WTC11 (cell line): ENCODE results near the gene LPAR4. TPM values are rescaled to one million over a fixed set of nuclear protein-coding genes. Genes with fewer than 3 reads are reported as not detected.

Experiments used
- ATAC-seq: fragments of 200-7000 bp; cut with Tn5 transposase; 2 replicates; pipeline ENCODE4 v1.10.0; 2021; ENCODE audit warnings: mild to moderate bottlenecking, moderate library complexity
- CTCF ChIA-PET: fragments of 300-600 bp; sonication (Branson Sonifier 250); formaldehyde crosslinking; loops from one replicate; lab custom pipeline; 2021; ENCODE audit warnings: antibody characterized with exemption; lab: Charles Lee
- POLR2A ChIA-PET: fragments of 350-600 bp; sonication (Branson Sonifier 250); formaldehyde crosslinking; loops from one replicate; lab custom pipeline; 2021; ENCODE audit warnings: antibody characterized with exemption; lab: Charles Lee
- DNase-seq: peaks from one replicate; pipeline ENCODE4 v3.0.0; 2021; ENCODE audit warnings: low spot score
- H3K27ac Mint-ChIP-seq: 2 replicates; pipeline ENCODE4 v1.8.0; 2021; ENCODE audit warnings: mixed read lengths
- H3K27me3 Mint-ChIP-seq: 2 replicates; pipeline ENCODE4 v1.8.0; 2021; ENCODE audit warnings: low read depth, mild to moderate bottlenecking, moderate library complexity, mixed read lengths
- H3K36me3 Mint-ChIP-seq: 2 replicates; pipeline ENCODE4 v1.8.0; 2021; ENCODE audit warnings: mixed read lengths
- H3K4me1 Mint-ChIP-seq: 2 replicates; pipeline ENCODE4 v1.8.0; 2022; ENCODE audit warnings: mixed read lengths
- H3K4me3 Mint-ChIP-seq: 2 replicates; pipeline ENCODE4 v1.8.0; 2021; ENCODE audit warnings: mild to moderate bottlenecking, moderate library complexity, mixed read lengths
- H3K9me3 Mint-ChIP-seq: 2 replicates; pipeline ENCODE4 v1.8.0; 2021; ENCODE audit warnings: mixed read lengths
- CBFB ChIP-seq: sonication (generic); formaldehyde crosslinking; IDR thresholded peaks from 2 replicates; pipeline ENCODE4 v1.8.1; 2022; ENCODE audit warnings: mild to moderate bottlenecking, low read depth, missing genetic modification reagents
- ELF4 ChIP-seq: sonication (generic); formaldehyde crosslinking; IDR thresholded peaks from 2 replicates; pipeline ENCODE4 v1.8.1; 2022; ENCODE audit warnings: low read depth, mild to moderate bottlenecking, moderate library complexity, missing genetic modification reagents
- EMX1 ChIP-seq: fragments of 250-450 bp; sonication (Bioruptor Pico); IDR thresholded peaks from 2 replicates; pipeline ENCODE4 v1.8.0; 2021; ENCODE audit warnings: mild to moderate bottlenecking
- ETV6 ChIP-seq: sonication (generic); formaldehyde crosslinking; IDR thresholded peaks from 2 replicates; pipeline ENCODE4 v1.8.1; 2022; ENCODE audit warnings: mild to moderate bottlenecking, missing genetic modification reagents
- FOXP1 ChIP-seq: sonication (generic); formaldehyde crosslinking; IDR thresholded peaks from 2 replicates; pipeline ENCODE4 v1.8.0; 2022; ENCODE audit warnings: missing genetic modification reagents, mild to moderate bottlenecking, moderate library complexity, borderline replicate concordance
- MXD4 ChIP-seq: fragments of 250-450 bp; sonication (Bioruptor Pico); IDR thresholded peaks from 2 replicates; pipeline ENCODE4 v1.8.0; 2021; ENCODE audit warnings: mild to moderate bottlenecking, moderate library complexity, borderline replicate concordance
- MYBL2 ChIP-seq: sonication (generic); formaldehyde crosslinking; IDR thresholded peaks from 2 replicates; pipeline ENCODE4 v1.8.1; 2023; ENCODE audit warnings: mild to moderate bottlenecking, moderate library complexity, missing genetic modification reagents
- NFE2L1 ChIP-seq: sonication (generic); formaldehyde crosslinking; IDR thresholded peaks from 2 replicates; pipeline ENCODE4 v1.8.1; 2023; ENCODE audit warnings: missing genetic modification reagents
- OVOL2 ChIP-seq: fragments of 250-450 bp; sonication (Bioruptor Pico); IDR thresholded peaks from 2 replicates; pipeline ENCODE4 v1.9.0; 2021; ENCODE audit warnings: mild to moderate bottlenecking, borderline replicate concordance
- TP53 ChIP-seq: sonication (generic); formaldehyde crosslinking; IDR thresholded peaks from 2 replicates; pipeline ENCODE4 v1.8.1; 2023; ENCODE audit warnings: mild to moderate bottlenecking, missing genetic modification reagents
- ZNF219 ChIP-seq: sonication (generic); formaldehyde crosslinking; IDR thresholded peaks from 2 replicates; pipeline ENCODE4 v1.8.0; 2023; ENCODE audit warnings: missing genetic modification reagents, mild to moderate bottlenecking, borderline replicate concordance
- ZNF232 ChIP-seq: sonication (generic); formaldehyde crosslinking; IDR thresholded peaks from 2 replicates; pipeline ENCODE4 v1.8.0; 2022; ENCODE audit warnings: mild to moderate bottlenecking, missing genetic modification reagents
- total RNA-seq: library from RNA; stranded (reverse); gene quantifications from 3 replicates; pipeline ENCODE4 v1.2.3, GENCODE V29; 2021
- TF ChIP-seq, protein P1 (sequence below): fragments of 250-450 bp; sonication (Bioruptor Pico); conservative IDR thresholded peaks from 2 replicates; pipeline ENCODE4 v1.9.0; 2021; ENCODE audit warnings: mild to moderate bottlenecking
- TF ChIP-seq, protein P2 (sequence below): sonication (generic); formaldehyde crosslinking; IDR thresholded peaks from 2 replicates; pipeline ENCODE4 v1.8.1; 2023; ENCODE audit warnings: mild to moderate bottlenecking, missing genetic modification reagents
- TF ChIP-seq, protein P3 (sequence below): sonication (generic); formaldehyde crosslinking; IDR thresholded peaks from 2 replicates; pipeline ENCODE4 v1.8.0; 2022; ENCODE audit warnings: mild to moderate bottlenecking, missing genetic modification reagents
- TF ChIP-seq, protein P4 (sequence below): fragments of 250-450 bp; sonication (Bioruptor Pico); IDR thresholded peaks from 2 replicates; pipeline ENCODE4 v1.9.0; 2021; ENCODE audit warnings: moderate library complexity, mild to moderate bottlenecking, inconsistent platforms, borderline replicate concordance
- TF ChIP-seq, protein P5 (sequence below): sonication (generic); formaldehyde crosslinking; IDR thresholded peaks from 2 replicates; pipeline ENCODE4 v1.8.1; 2023; ENCODE audit warnings: mild to moderate bottlenecking, missing genetic modification reagents
- TF ChIP-seq, protein P6 (sequence below): sonication (generic); formaldehyde crosslinking; IDR thresholded peaks from 2 replicates; pipeline ENCODE4 v1.8.0; 2022; ENCODE audit warnings: mild to moderate bottlenecking, missing genetic modification reagents

The LPAR4 gene
- total RNA-seq, 1 experiment from 2014 or later, result 7.8 TPM

DNA sequence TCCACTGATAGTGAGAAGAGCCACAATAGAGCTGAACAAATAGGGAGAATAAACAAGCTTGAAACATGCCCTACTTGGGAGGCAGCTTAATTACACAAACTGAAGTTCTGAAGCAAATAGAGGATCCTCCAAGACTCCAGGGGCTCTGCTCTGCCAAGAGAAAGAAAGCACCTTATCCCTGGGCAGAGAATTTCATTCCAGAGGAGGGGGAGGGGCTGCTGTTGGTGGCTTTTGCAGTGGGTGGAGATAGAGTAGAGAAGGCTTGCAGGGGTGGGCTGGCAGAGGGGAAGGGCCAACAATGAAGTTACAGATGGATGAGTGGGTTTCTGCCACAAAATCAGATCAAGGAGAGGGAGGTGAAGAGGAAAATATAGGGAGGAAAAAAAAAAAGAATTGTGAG lies 1.0 kb upstream of the LPAR4 start:
- Mint-ChIP-seq H3K4me3 (peak overlapping the region; percentile 70), H3K27ac (peak overlapping the region; percentile 81), H3K9me3 (no peaks in the 10 kb centered on the region), H3K4me1 (peaks cover 41% of the 10 kb centered on the region), H3K27me3 (no peaks in the 10 kb centered on the region), H3K36me3 (no peaks in the 10 kb centered on the region)
- TF ChIP-seq MYBL2 (CRISPR knock-in tag), result no peak
- no peak for TF ChIP-seq ZNF219 (CRISPR knock-in tag)
- TF ChIP-seq FOXP1 (CRISPR knock-in tag), result no peak
- peak; percentile 23 for DNase-seq
- peak; percentile 84 for ATAC-seq
- POLR2A ChIA-PET, result no interaction called here
- CTCF ChIA-PET, result no interaction called here

DNA sequence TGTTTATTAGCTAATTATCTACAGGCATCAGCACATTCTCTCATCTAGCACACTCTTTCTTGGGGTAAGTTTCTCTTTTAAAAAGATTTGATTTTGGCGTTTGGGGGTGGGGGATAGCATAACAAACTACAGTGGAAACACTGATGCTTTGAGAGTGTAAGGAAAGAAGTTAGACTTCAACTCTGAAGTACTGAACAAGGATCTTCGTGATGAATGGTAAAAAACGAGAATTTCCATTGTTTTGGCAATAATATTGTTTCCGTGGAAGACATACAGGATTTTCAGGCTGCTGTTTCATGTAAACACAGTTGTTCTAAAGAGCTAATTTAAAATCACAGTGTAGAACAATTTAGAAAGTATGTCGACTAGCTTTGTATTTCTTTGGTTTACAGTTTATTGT lies 451 bp downstream of the LPAR4 start:
- H3K27me3 Mint-ChIP-seq, result no peaks in the 10 kb centered on the region
- CTCF ChIA-PET, result interaction anchor here (0.8 to 1.1 kb wide), 2 partner anchors 40 kb away, joined by 3 read pairs; no protein-coding TSS in a partner anchor
- TF ChIP-seq NFE2L1 (CRISPR knock-in tag) (no peak), ELF4 (CRISPR knock-in tag) (no peak), TP53 (CRISPR knock-in tag) (no peak)
- TF ChIP-seq, protein P1, sequence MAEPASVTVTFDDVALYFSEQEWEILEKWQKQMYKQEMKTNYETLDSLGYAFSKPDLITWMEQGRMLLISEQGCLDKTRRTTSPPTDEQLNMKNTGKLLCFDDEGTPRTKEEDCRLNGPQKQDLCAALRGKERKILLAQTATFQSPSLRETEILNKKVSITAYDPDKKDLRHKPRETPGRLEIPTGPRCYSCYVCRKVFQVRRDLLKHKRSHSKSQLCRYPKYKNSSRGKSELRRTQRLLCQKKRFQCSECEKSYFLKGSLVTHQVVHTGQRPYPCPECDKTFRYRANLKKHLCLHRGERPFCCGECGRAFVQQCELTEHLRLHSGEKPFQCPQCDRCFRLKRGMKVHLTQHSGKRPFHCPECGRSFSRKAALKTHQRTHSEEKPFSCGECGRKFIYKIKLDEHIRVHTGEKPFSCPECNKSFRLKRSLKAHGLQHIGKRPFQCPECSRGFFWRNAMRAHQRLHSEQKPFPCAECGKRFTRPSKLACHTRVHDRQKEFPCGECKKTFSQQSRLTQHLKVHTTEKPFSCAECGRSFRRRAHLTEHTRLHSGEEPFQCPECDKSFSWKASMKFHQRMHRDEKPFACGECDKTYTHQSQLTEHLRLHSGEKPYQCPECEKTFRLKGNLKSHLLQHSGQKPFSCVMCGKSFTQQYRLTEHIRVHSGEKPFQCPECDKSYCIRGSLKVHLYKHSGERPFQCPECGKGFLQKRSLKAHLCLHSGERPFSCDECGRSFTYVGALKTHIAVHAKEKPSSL (CRISPR knock-in tag), result no peak
- TF ChIP-seq, all 79 proteins: peak for 0
- H3K4me1 Mint-ChIP-seq, result peaks cover 41% of the 10 kb centered on the region
- POLR2A ChIA-PET, result no interaction called here
- ATAC-seq (no peak), DNase-seq (no peak)
- peak overlapping the region; percentile 96 for H3K27ac Mint-ChIP-seq
- H3K4me3 Mint-ChIP-seq, result peak overlapping the region; percentile 70
- no peaks in the 10 kb centered on the region for H3K9me3 Mint-ChIP-seq
- H3K36me3 Mint-ChIP-seq, result no peaks in the 10 kb centered on the region

DNA sequence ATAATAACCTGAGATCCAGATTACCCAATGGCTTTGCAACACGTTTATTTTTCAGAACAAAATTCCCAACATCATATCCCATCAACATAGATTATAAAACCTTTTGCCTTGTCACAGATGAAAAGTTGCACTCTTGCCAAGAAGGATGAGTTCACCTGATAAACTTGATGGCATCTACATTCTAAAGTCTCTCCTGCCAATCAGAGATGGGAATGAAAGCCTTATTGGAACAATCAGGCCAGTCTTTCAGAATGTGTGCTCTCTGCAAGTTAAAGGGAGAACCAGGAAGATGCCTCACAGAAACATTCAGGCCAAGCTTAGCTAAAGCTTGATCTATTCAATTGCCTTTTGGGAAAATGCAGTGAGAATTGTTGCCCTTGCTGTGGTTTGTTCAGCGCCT lies 1.3 kb downstream of the LPAR4 start:
- H3K27me3 Mint-ChIP-seq, result no peaks in the 10 kb centered on the region
- no peaks in the 10 kb centered on the region for H3K36me3 Mint-ChIP-seq
- peaks cover 41% of the 10 kb centered on the region for H3K4me1 Mint-ChIP-seq
- peak overlapping the region; percentile 41; the same call in 1 of the 2 replicates for H3K27ac Mint-ChIP-seq
- ChIA-PET POLR2A (no interaction called here), CTCF (interaction anchor here (1.1 kb wide), 1 partner anchor 40 kb away, joined by 3 read pairs; no protein-coding TSS in a partner anchor)
- TF ChIP-seq MXD4 (CRISPR knock-in tag), result no peak
- no peak for TF ChIP-seq ZNF219 (CRISPR knock-in tag)
- TF ChIP-seq NFE2L1 (CRISPR knock-in tag), result no peak
- TF ChIP-seq, protein P2, sequence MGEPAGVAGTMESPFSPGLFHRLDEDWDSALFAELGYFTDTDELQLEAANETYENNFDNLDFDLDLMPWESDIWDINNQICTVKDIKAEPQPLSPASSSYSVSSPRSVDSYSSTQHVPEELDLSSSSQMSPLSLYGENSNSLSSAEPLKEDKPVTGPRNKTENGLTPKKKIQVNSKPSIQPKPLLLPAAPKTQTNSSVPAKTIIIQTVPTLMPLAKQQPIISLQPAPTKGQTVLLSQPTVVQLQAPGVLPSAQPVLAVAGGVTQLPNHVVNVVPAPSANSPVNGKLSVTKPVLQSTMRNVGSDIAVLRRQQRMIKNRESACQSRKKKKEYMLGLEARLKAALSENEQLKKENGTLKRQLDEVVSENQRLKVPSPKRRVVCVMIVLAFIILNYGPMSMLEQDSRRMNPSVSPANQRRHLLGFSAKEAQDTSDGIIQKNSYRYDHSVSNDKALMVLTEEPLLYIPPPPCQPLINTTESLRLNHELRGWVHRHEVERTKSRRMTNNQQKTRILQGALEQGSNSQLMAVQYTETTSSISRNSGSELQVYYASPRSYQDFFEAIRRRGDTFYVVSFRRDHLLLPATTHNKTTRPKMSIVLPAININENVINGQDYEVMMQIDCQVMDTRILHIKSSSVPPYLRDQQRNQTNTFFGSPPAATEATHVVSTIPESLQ (CRISPR knock-in tag), result no peak
- TF ChIP-seq EMX1 (CRISPR knock-in tag), result no peak
- no peak for TF ChIP-seq CBFB (CRISPR knock-in tag)
- TF ChIP-seq ETV6 (CRISPR knock-in tag), result no peak
- no peak for TF ChIP-seq ZNF232 (CRISPR knock-in tag)
- TF ChIP-seq, protein P3, sequence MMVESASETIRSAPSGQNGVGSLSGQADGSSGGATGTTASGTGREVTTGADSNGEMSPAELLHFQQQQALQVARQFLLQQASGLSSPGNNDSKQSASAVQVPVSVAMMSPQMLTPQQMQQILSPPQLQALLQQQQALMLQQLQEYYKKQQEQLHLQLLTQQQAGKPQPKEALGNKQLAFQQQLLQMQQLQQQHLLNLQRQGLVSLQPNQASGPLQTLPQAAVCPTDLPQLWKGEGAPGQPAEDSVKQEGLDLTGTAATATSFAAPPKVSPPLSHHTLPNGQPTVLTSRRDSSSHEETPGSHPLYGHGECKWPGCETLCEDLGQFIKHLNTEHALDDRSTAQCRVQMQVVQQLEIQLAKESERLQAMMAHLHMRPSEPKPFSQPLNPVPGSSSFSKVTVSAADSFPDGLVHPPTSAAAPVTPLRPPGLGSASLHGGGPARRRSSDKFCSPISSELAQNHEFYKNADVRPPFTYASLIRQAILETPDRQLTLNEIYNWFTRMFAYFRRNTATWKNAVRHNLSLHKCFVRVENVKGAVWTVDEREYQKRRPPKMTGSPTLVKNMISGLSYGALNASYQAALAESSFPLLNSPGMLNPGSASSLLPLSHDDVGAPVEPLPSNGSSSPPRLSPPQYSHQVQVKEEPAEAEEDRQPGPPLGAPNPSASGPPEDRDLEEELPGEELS, result no peak
- TF ChIP-seq OVOL2 (CRISPR knock-in tag), result no peak
- TF ChIP-seq, protein P4, sequence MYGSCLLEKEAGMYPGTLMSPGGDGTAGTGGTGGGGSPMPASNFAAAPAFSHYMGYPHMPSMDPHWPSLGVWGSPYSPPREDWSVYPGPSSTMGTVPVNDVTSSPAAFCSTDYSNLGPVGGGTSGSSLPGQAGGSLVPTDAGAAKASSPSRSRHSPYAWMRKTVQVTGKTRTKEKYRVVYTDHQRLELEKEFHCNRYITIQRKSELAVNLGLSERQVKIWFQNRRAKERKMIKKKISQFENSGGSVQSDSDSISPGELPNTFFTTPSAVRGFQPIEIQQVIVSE (CRISPR knock-in tag), result no peak
- TF ChIP-seq, protein P5, sequence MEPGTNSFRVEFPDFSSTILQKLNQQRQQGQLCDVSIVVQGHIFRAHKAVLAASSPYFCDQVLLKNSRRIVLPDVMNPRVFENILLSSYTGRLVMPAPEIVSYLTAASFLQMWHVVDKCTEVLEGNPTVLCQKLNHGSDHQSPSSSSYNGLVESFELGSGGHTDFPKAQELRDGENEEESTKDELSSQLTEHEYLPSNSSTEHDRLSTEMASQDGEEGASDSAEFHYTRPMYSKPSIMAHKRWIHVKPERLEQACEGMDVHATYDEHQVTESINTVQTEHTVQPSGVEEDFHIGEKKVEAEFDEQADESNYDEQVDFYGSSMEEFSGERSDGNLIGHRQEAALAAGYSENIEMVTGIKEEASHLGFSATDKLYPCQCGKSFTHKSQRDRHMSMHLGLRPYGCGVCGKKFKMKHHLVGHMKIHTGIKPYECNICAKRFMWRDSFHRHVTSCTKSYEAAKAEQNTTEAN (CRISPR knock-in tag), result no peak
- TF ChIP-seq, protein P6, sequence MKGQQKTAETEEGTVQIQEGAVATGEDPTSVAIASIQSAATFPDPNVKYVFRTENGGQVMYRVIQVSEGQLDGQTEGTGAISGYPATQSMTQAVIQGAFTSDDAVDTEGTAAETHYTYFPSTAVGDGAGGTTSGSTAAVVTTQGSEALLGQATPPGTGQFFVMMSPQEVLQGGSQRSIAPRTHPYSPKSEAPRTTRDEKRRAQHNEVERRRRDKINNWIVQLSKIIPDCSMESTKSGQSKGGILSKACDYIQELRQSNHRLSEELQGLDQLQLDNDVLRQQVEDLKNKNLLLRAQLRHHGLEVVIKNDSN (CRISPR knock-in tag), result no peak
- no peaks in the 10 kb centered on the region for H3K9me3 Mint-ChIP-seq
- H3K4me3 Mint-ChIP-seq, result peak overlapping the region; percentile 70
- no peak for ATAC-seq
- no peak for DNase-seq
